ENCODE results near the gene PRKCH.

Gene PRKCH

GRCh38 chr14:61480704-61481285, 159.4 kb downstream of the PRKCH start (continued):
- no peak for TF ChIP-seq PPARA (CRISPR knock-in tag; IDR thresholded peaks at IDR 0.05; ENCODE audit: borderline replicate concordance)
- no peak for TF ChIP-seq SNAI2 (CRISPR knock-in tag; IDR thresholded peaks at IDR 0.05)

DNA sequence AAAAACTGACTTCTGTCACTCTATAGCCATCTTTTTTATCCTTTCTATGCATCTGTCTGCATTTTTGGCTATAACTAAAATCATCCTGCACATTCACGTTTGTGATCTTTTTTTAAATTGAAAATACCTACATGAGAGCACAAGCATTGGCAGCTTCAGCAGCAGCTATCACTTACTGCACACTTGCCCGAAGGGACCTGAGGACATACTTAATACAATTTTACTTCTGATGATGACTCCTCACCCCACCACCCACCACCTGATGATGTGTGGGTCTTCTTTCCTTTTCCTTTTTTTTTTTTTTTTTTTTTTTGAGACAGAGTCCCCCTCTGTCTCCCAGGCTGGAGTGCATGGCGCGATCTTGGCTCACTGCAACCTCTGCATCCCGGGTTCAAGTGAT, 160.3 kb downstream of the PRKCH start:
- no peak for ATAC-seq
- no peak for TF ChIP-seq OSR1 (CRISPR knock-in tag; IDR thresholded peaks at IDR 0.05)
- no peak for TF ChIP-seq TOX (CRISPR knock-in tag; IDR thresholded peaks at IDR 0.05; ENCODE audit: borderline replicate concordance)
- no peak for TF ChIP-seq TCF4 (CRISPR knock-in tag; IDR thresholded peaks at IDR 0.05; ENCODE audit: borderline replicate concordance)
- TF ChIP-seq ESRRG (CRISPR knock-in tag; IDR thresholded peaks at IDR 0.05) = no peak
- TF ChIP-seq CREB5 (CRISPR knock-in tag; IDR thresholded peaks at IDR 0.05; ENCODE audit: low read depth) = no peak
- TF ChIP-seq, protein P1, sequence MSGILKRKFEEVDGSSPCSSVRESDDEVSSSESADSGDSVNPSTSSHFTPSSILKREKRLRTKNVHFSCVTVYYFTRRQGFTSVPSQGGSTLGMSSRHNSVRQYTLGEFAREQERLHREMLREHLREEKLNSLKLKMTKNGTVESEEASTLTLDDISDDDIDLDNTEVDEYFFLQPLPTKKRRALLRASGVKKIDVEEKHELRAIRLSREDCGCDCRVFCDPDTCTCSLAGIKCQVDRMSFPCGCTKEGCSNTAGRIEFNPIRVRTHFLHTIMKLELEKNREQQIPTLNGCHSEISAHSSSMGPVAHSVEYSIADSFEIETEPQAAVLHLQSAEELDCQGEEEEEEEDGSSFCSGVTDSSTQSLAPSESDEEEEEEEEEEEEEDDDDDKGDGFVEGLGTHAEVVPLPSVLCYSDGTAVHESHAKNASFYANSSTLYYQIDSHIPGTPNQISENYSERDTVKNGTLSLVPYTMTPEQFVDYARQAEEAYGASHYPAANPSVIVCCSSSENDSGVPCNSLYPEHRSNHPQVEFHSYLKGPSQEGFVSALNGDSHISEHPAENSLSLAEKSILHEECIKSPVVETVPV (CRISPR knock-in tag; IDR thresholded peaks at IDR 0.05) = no peak
- no peak for TF ChIP-seq BACH2 (CRISPR knock-in tag; IDR thresholded peaks at IDR 0.05; ENCODE audit: borderline replicate concordance)
- TF ChIP-seq PPARA (CRISPR knock-in tag; IDR thresholded peaks at IDR 0.05; ENCODE audit: borderline replicate concordance) = no peak
- no peak for TF ChIP-seq CSDC2 (CRISPR knock-in tag; IDR thresholded peaks at IDR 0.05)
- TF ChIP-seq ZNF8 (CRISPR knock-in tag; IDR thresholded peaks at IDR 0.05) = no peak
- TF ChIP-seq ZFP3 (CRISPR knock-in tag; IDR thresholded peaks at IDR 0.05) = no peak
- no peak for TF ChIP-seq SNAI2 (CRISPR knock-in tag; IDR thresholded peaks at IDR 0.05)
- no peak for TF ChIP-seq RARB (CRISPR knock-in tag; IDR thresholded peaks at IDR 0.05)
- TF ChIP-seq ZNF70 (CRISPR knock-in tag; IDR thresholded peaks at IDR 0.05) = no peak
- no peak for TF ChIP-seq POU6F1 (CRISPR knock-in tag; IDR thresholded peaks at IDR 0.05; ENCODE audit: borderline replicate concordance, low read depth)
- no peak for TF ChIP-seq ARNTL (CRISPR knock-in tag; IDR thresholded peaks at IDR 0.05; ENCODE audit: borderline replicate concordance, low read depth)
- TF ChIP-seq ZFP30 (CRISPR knock-in tag; IDR thresholded peaks at IDR 0.05) = no peak
- TF ChIP-seq PATZ1 (CRISPR knock-in tag; IDR thresholded peaks at IDR 0.05; ENCODE audit: borderline replicate concordance) = no peak
- no peak for TF ChIP-seq ZC3H10 (CRISPR knock-in tag; IDR thresholded peaks at IDR 0.05)
- TF ChIP-seq ISL1 (CRISPR knock-in tag; IDR thresholded peaks at IDR 0.05) = no peak

DNA sequence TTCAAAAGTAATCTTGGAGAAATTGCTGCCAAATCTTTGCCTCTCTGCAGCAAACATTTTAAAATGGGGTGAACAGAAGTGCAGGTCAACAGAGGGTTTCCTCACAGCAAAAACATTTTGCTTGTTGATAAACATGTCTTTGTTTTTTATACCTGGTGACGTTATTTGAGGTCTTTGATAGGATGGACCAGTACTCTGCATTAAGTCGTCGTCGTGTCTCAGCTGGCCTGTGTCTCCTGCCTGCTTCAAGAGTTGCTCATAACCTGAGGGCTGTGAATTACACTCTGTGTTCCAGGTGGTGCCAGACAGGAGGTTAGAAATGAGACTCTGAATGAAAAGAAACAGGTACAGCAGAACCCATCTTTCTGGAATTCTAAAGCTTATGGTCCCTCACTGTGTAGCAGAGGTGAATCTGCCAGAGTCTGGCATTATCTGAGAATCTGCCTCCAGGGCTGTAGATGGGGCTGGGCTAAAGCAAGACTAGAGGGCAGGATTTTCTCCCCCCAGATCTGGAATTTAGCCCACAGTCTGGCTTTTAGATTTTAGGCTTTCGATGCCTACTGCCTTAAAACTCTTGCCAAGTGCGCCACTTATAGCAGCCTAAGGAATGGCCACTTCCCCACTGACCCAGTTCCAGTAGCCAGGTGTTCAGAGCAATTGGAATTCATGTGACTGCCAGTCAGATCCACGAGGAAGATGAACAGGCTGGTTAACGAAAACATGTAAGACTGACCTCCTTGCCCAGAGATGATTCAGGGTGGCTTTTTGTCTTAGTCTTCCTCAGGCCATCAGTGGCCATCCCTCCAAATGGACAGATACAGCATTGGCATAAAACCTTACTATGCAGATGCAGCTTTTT, 161.2 kb downstream of the PRKCH start:
- ATAC-seq = peak; percentile 41; the same call in 2 of the 3 replicates
- TF ChIP-seq TCF4 (CRISPR knock-in tag; IDR thresholded peaks at IDR 0.05; ENCODE audit: borderline replicate concordance) (peak; percentile 42; the same call in 1 of the 2 replicates), OSR1 (CRISPR knock-in tag; IDR thresholded peaks at IDR 0.05) (no peak)

DNA sequence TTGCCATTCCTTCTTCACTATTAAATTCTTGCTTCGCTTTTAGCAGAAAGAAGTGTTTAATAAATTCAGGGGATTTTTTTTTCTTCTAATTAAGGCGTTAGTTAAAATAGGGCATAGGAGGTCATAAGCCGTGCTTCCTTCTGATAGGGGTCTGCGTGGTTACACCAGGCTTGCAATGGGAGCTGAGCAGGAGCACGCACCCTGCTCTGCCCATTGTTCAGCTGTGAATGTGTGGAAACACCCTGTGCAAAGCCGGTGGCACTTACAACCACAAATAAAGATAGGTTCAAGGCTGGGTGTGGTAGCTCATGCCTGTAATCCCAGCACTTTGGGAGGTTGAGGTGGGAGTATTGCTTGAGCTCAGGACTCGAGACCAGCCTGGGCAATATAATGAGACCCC, 162.1 kb downstream of the PRKCH start:
- no peak for ATAC-seq
- no peak for TF ChIP-seq PATZ1 (CRISPR knock-in tag; IDR thresholded peaks at IDR 0.05; ENCODE audit: borderline replicate concordance)
- TF ChIP-seq ZNF70 (CRISPR knock-in tag; IDR thresholded peaks at IDR 0.05) = no peak
- no peak for TF ChIP-seq CREB5 (CRISPR knock-in tag; IDR thresholded peaks at IDR 0.05; ENCODE audit: low read depth)
- no peak for TF ChIP-seq ZC3H10 (CRISPR knock-in tag; IDR thresholded peaks at IDR 0.05)
- TF ChIP-seq ISL1 (CRISPR knock-in tag; IDR thresholded peaks at IDR 0.05) = no peak
- no peak for TF ChIP-seq ESRRG (CRISPR knock-in tag; IDR thresholded peaks at IDR 0.05)
- no peak for TF ChIP-seq POU6F1 (CRISPR knock-in tag; IDR thresholded peaks at IDR 0.05; ENCODE audit: borderline replicate concordance, low read depth)
- TF ChIP-seq TOX (CRISPR knock-in tag; IDR thresholded peaks at IDR 0.05; ENCODE audit: borderline replicate concordance) = no peak
- no peak for TF ChIP-seq ZNF8 (CRISPR knock-in tag; IDR thresholded peaks at IDR 0.05)
- no peak for TF ChIP-seq ZFP3 (CRISPR knock-in tag; IDR thresholded peaks at IDR 0.05)
- no peak for TF ChIP-seq CSDC2 (CRISPR knock-in tag; IDR thresholded peaks at IDR 0.05)

All from SK-N-SH treated with all-trans-retinoic acid at 6 μM for 48 hours (cell line).